Left lung (tissue), 10 donors: ENCODE data around the gene PCNX2. TPM values are rescaled to one million over a fixed set of nuclear protein-coding genes. Genes with fewer than 3 reads are reported as not detected.

Experiments used
- ATAC-seq: fragments of 200-7000 bp; cut with Tn5 transposase; one replicate; pipeline ENCODE4 v1.9.1; 2020; ENCODE audit warnings: moderate library complexity
- DNase-seq, 4 donors: peaks; one replicate each; pipeline ENCODE4 v3.0.0-alpha.2; 2013 to 2020
- H3K27ac ChIP-seq, 2 donors: fragments of 200-600 bp; sonication (generic) in 1 of 2; one replicate each; pipeline versions ENCODE4 v1.5.0 to v1.8.0; 2020 to 2021
- H3K27me3 ChIP-seq, 2 donors: fragments of 200-600 bp; sonication (generic) in 1 of 2; one replicate each; pipeline versions ENCODE4 v1.5.0 to v1.8.0; 2020 to 2021
- H3K36me3 ChIP-seq, 2 donors: fragments of 200-600 bp; sonication (generic) in 1 of 2; one replicate each; pipeline versions ENCODE4 v1.5.0 to v1.8.0; 2020 to 2021
- H3K4me1 ChIP-seq, 2 donors: fragments of 200-600 bp; one replicate each; pipeline ENCODE4 v1.8.0; 2021
- H3K4me3 ChIP-seq, 2 donors: fragments of 200-600 bp; sonication (generic) in 1 of 2; one replicate each; pipeline versions ENCODE4 v1.5.0 to v1.8.0; 2020 to 2021; ENCODE audit warnings: mild to moderate bottlenecking in 1 of 2
- H3K9me3 ChIP-seq, 2 donors: fragments of 200-600 bp; sonication (generic) in 1 of 2; one replicate each; pipeline versions ENCODE4 v1.5.0 to v1.8.0; 2020 to 2021
- CTCF ChIP-seq, 2 donors: fragments of 200-600 bp; sonication (generic) in 1 of 2; IDR thresholded peaks; one replicate each; pipeline versions ENCODE4 v1.5.0 to v1.8.0; 2021; ENCODE audit warnings: antibody characterized with exemption in 2 of 2
- intact Hi-C, 2 donors: fragments of 100-400 bp; cut with DNase I; formaldehyde crosslinking; loops; one replicate each; pipeline versions ENCODE4 v1.11.2 to v1.14.2; 2022
- polyA plus RNA-seq, 6 donors: library from polyadenylated mRNA; unstranded; fragments of 120-200 nt; gene quantifications; one replicate each; pipeline ENCODE4 v1.2.1, GENCODE V29; 2013; ENCODE audit not compliant: insufficient read length in 6 of 6
- total RNA-seq, 2 donors: library from RNA; stranded (reverse); fragmentation: NEBNext Ultra II Directional; extraction: Animal tissue kit (Norgen Biotek cat#: 25700); gene quantifications; one replicate each; pipeline ENCODE4 v1.2.1, GENCODE V29; 2021
- donor health status: DM: no; HTN: yes; CAD: no.
- donor health status: DM: no; HTN: no; CAD: no.

The PCNX2 gene
- total and polyA plus RNA-seq, 8 donors: 9.2 to 14.7 (median 11.3) TPM

- no peak for ATAC-seq
- no peak for DNase-seq
- intact Hi-C loops: no loop called here
These were observed 17.6 kb downstream of the PCNX2 start for GRCh38 chr1:233277637-233278606.

GRCh38 chr1:233269656-233270055, 25.9 kb downstream of the PCNX2 start:
- Histone ChIP-seq H3K27ac (no peak overlapping the region), H3K4me1 (no peaks in the 10 kb centered on the region), H3K36me3 (no peaks in the 10 kb centered on the region), H3K27me3 (no peaks in the 10 kb centered on the region), H3K4me3 (no peak overlapping the region), H3K9me3 (no peaks in the 10 kb centered on the region)
- TF ChIP-seq CTCF (IDR thresholded peaks at IDR 0.05): no peak
- ATAC-seq (no peak), DNase-seq (no peak)
- intact Hi-C loops: no loop called here

More at GRCh38 chr1:233277637-233278606, 17.6 kb downstream of the PCNX2 start:
- Histone ChIP-seq H3K36me3 (no peaks in the 10 kb centered on the region), H3K4me3 (no peak overlapping the region), H3K9me3 (no peaks in the 10 kb centered on the region), H3K27me3 (no peaks in the 10 kb centered on the region), H3K27ac (no peak overlapping the region), H3K4me1 (no peaks in the 10 kb centered on the region)
- TF ChIP-seq CTCF (IDR thresholded peaks at IDR 0.05): no peak

GRCh38 chr1:233268389-233269022, 27.0 kb downstream of the PCNX2 start:
- no peaks in the 10 kb centered on the region for H3K27me3 ChIP-seq
- DNase-seq (no peak), ATAC-seq (no peak)
- no peaks in the 10 kb centered on the region for H3K36me3 ChIP-seq
- no peak overlapping the region for H3K4me3 ChIP-seq
- intact Hi-C loops: no loop called here
- no peak for TF ChIP-seq CTCF (IDR thresholded peaks at IDR 0.05)
- no peak overlapping the region for H3K27ac ChIP-seq
- no peaks in the 10 kb centered on the region for H3K9me3 ChIP-seq
- no peaks in the 10 kb centered on the region for H3K4me1 ChIP-seq

- peaks cover 0 to 16% of the 10 kb centered on the region in 2 donors for H3K36me3 ChIP-seq
- no peak for ATAC-seq
- no peaks in the 10 kb centered on the region for H3K27me3 ChIP-seq
- no peaks in the 10 kb centered on the region for H3K4me1 ChIP-seq
- no peaks in the 10 kb centered on the region for H3K9me3 ChIP-seq
- TF ChIP-seq CTCF (IDR thresholded peaks at IDR 0.05): no peak
- intact Hi-C loops: no loop called here
- DNase-seq: no peak
- no peak overlapping the region for H3K27ac ChIP-seq
- no peak overlapping the region for H3K4me3 ChIP-seq
These were observed 33.8 kb downstream of the PCNX2 start for GRCh38 chr1:233261695-233262094.

GRCh38 chr1:233261206-233261605, 34.3 kb downstream of the PCNX2 start:
- no peak for TF ChIP-seq CTCF (IDR thresholded peaks at IDR 0.05)
- Histone ChIP-seq H3K9me3 (no peaks in the 10 kb centered on the region), H3K36me3 (peaks cover 0 to 16% of the 10 kb centered on the region in 2 donors), H3K4me3 (no peak overlapping the region), H3K27me3 (no peaks in the 10 kb centered on the region), H3K4me1 (no peaks in the 10 kb centered on the region), H3K27ac (no peak overlapping the region)
- no peak for ATAC-seq
- intact Hi-C loops: no loop called here
- DNase-seq: no peak
